NCI-H345 (cell line): Measurements from ENCODE around the gene KCNC4.

Experiments
- DNase-seq: peaks from one replicate; lab custom pipeline; 2025; lab: John Stamatoyannopoulos, UW

KCNC4 gene

DNA sequence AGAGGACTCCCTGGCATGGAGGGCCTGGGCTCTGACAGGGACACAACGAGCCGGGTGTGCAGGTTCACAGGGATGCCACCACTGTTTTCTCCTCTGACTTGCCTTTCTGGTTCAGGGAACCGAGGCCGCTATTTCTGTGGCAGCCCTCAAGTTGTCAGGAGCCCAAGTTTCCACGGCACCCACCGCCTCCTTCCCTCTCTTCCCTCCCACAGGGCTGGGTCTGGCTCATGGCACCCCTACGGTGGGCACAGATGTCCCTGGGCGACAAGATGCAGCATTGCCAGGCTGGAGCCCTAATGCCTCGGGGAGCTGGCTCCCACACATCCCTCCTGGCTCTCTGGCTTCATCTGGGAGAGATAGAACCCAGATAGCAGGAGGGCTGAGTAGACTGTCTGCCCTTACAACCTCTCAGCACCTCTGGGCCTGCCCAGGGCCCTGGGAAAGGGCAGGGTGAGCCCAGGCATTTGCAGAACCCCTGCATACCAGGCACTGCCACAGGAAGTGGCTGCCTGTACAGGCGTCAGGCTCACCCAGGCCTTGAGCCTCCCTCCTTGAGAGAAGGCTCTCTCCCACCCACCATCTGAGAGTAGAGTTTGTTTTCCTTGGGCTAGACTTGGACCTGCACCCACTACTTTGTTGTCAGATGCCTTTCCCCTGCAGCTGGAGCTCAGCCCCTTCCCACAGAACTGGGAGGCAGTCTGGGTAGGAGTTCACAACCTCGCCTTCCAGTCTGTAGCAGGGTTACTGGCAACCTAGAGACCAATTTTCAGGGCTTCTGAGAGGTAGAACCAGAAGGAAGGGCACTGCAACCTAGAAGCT, 20.5 kb downstream of the KCNC4 start:
- no peak for DNase-seq

GRCh38 chr1:110233861-110234260, 23.7 kb downstream of the KCNC4 start:
- DNase-seq: peak; percentile 79

GRCh38 chr1:110234691-110235090, 24.6 kb downstream of the KCNC4 start:
- DNase-seq: no peak

DNA sequence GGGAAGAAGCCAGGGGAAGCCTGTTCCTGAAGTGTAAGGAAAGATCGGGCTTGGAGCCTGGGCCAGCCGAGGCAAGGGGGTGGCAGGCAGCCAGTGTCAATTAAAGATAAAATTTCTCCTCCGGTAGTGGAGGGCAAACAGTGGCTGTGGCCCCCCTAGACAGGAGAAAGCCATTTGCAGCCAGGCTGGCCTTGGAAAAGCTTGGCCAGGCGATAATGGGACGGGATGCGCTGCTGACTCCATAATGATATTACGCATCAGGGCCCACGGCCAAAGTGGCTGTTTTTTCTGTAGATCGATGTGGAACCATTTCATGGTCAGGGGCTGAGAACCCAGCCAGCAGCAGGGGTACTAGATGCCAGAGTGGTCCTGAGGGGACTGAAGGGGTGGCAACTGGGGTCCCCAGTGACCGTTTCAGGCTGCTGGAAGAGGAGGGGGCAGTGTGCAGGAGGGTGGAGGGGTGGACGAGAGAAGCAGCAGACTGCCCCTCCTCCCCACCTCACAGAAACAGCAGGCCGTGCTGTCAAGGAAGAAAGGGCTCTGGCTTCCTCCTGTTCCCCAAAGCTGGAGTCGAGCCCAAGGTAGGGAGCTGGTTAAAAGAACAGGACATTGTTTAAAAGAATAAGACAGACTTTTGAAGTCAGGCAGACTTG, 25.2 kb downstream of the KCNC4 start:
- DNase-seq: no peak

- no peak for DNase-seq
These were observed 25.9 kb downstream of the KCNC4 start for GRCh38 chr1:110235834-110236682.

GRCh38 chr1:110237386-110238152, 27.5 kb downstream of the KCNC4 start:
- DNase-seq: no peak

GRCh38 chr1:110239441-110240430, 29.6 kb downstream of the KCNC4 start:
- no peak for DNase-seq

DNA sequence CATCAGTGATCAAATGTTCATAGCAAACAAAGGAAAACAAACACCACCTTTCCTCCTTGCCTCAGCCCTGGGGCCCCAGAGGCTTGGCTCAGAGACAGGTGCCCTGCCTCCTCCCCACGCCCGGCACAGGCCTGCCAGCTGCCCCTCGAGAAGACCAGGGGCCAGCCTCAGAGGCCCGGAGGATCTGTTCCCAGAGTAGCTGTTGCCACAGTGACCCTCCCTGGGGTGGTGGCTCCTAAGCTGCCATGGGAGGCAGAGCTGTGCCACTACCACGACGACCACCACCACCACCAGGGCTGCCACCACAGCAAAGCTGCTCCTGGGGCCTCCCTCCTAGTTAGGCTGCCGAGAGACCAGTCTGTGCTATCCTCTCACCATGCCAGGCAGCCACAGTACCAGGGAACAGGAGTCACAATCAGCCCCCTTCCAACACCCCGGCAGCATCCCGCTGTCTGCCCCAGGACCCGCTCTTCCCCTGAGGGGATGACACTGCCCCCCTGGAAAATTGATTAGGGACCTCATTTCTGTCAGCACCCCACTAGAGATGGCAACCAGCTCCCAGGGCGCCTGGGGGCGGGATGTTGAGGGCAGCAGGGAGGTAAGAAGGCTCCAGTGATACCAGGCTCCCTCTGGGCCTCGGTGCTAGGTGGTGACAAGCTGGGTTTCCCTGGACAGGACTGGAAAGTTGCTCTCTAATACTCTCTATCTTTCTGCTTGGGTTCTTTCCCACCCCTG, 30.5 kb downstream of the KCNC4 start:
- peak; percentile 64 for DNase-seq

GRCh38 chr1:110241516-110241915, 31.4 kb downstream of the KCNC4 start:
- DNase-seq: no peak

GRCh38 chr1:110242062-110242461, 31.9 kb downstream of the KCNC4 start:
- DNase-seq: no peak

DNA sequence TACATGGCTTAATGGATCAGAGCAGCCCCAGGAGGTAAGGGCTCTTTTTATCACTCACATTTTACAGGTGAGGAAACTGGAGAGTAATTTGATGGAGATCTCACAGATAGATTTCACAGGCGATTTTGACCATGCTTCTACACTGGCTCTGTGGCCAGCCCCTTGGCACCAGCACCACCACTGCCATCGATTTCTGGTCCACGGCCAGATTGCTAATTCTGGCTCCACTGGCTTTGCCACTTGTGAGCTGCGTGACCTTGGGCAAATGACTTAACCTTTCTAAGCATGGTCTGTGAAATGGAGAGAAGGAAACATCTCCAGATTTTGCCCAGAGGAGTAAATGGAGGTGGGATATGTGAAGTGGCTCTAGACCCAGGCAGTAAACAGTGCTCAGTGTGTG, 32.6 kb downstream of the KCNC4 start:
- no peak for DNase-seq

GRCh38 chr1:110243146-110243545, 33.0 kb downstream of the KCNC4 start:
- DNase-seq: peak; percentile 28

DNA sequence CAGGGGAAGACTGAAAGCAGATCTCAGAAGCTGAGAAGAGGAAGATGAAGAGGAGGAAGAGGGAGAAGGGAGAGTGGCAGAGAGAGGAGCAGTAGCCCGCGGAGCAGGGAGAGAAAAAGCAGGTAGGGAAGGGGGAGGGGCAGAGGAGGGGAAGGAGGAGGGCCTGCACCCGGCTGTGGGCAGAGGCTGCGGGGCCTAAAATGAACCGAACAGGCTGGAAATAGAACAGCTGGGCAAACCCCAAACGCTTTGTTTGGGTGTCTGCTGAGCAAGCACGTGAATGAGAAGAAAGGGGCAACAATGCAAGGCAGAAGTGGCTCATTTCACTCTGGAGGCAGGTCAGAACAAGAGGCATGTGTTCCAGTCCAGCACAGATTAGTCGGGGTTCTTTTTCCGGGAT, 33.5 kb downstream of the KCNC4 start:
- DNase-seq: peak; percentile 73

DNA sequence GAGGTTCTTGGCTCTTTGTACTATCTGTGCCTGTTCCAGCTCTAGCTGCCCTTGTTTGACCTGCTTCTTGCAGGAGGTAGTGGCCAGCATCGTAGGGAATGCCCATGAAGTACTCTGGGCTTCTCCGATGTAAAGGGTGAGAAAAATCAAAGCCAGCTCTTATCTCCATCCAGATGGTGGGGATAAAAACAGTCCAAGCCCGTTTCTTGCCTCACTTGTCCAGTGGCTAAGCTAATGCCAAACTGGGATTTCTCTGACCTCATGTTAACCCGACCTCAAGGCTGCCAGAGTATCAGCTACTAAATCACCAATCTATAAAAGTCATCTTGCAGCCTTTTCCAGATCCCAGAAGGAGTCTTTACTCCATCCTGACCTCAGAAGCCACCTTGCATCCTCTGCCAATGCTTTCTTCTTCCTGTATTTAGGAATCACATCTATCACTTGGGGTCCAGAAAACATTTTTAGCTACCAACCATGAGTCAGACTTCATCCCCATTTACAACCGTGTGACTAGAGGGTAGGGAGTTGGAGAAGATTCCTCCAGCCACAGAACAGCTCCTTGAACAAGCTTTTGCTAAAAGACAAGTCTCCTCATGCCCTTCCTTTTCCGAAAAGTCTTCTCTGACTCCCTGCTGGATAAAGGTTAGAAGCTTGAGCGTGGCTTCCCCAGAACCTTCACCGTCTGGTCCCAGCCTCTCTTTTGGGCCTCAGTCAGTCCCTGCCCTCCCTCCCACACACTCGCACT, 35.9 kb downstream of the KCNC4 start:
- DNase-seq: no peak

GRCh38 chr1:110248746-110249145, 38.6 kb downstream of the KCNC4 start:
- no peak for DNase-seq

GRCh38 chr1:110249256-110249655, 39.1 kb downstream of the KCNC4 start:
- DNase-seq: no peak

GRCh38 chr1:110250008-110250407, 39.9 kb downstream of the KCNC4 start:
- DNase-seq: no peak

GRCh38 chr1:110250749-110251148, 40.6 kb downstream of the KCNC4 start:
- DNase-seq: no peak

DNA sequence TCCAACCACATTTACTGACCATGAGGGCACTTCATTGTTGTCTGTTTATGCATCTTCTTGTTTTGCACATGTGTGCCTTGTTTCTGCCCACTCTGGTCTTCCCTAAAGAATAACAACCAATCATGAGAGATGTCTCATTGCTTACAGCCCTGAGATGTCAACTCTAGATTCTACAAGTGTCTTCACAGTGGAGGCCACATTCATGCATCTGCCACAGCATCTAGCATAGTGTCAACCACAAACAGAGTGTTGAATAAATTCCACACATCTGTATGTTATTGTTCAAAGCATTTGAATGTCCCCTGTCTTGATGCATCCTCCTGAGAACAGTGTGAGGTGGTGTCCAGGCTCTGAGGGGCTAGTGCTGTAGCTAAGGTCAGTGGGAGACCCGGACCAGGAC, 43.1 kb downstream of the KCNC4 start:
- DNase-seq: no peak
